Measurements from ENCODE around the gene SLAMF8.

Gene SLAMF8

DNA sequence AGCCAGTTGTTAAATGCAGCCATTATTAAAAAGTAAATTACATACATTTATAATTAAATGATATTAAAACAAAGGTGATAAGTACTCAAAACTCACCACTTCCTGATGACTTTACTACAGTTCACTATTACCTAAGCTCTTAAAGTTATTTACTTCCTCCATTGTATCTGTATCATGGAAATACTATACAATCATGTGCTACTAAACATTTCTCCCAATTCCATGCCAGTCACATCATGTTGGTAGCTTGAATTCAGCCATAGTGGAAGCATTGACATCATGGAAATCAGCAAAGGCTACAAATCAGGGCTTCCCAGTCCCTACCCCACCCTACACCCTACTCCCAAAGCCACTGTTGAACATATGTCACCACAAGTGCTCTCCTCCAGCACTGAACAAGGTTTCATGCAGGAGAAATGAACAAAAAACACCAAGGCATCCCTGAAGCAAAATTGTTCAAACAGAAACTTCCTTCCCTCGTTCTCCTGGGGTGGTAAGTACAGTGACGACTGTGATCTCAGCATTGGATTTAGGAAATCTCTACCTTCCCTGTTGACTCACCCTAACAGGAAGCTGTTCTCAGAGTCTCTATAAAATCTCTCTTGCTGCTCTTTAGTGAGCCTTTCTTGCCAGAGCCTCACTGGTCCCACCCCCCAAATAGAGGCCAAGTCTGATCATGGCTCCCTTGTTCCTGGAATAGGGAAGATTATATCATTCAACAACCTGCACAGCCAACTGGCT lies 23.1 kb downstream of the SLAMF8 start:
- no peak for DNase-seq (ENCODE audit: low read depth in 2 of 2)

DNA sequence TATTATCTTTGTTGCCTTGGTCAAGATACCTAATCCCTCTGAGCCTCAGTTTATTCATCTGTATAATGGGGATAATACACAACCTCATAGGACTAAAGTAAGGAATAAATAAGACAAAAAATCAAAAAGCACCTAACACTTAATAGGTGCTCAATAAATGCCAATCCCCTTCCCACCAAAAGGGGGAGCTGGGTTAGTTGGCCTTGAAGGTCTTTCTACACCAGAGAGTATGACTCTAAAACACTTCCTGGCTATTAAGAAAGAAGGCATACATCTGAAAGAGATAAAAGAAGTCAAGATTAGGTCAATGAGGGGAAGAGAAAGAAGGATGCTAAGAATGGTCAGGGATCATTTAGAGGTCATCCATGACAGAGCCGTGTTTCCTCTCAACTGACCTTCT lies 24.7 kb downstream of the SLAMF8 start:
- DNase-seq (ENCODE audit: low read depth in 2 of 2): no peak

DNA sequence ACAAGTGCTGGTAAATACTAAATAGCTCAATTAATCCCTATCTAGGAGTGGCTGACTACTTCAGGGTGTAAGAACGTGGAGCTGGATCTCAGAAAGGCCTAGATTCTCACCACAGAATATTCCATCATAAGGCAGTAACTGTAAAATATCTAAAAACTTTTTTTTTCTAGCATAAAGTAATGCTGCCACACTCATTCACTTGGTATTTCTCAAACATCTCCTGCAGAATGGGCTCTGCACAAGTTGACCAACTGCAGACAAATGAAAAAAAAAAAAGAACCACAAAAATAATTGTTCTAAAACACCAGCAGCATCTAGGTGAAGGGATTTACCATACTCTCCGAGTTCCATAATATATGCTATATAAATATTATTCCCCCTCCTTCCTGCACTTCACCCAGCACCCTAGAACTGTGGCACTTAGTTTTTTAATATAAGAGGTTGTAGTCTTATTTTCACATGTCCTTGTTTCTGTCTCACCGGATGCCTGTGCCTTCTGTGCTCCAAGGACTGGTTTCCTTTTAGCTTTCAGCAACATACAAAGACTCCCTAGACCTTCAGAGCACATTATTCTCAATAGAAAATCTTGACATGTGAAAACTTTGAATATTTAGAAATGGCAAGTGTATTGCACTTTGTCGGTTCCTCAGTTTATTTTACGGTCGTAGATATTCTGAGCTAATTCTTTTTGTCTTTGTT lies 26.9 kb downstream of the SLAMF8 start:
- no peak for DNase-seq (ENCODE audit: low read depth in 2 of 2)

DNA sequence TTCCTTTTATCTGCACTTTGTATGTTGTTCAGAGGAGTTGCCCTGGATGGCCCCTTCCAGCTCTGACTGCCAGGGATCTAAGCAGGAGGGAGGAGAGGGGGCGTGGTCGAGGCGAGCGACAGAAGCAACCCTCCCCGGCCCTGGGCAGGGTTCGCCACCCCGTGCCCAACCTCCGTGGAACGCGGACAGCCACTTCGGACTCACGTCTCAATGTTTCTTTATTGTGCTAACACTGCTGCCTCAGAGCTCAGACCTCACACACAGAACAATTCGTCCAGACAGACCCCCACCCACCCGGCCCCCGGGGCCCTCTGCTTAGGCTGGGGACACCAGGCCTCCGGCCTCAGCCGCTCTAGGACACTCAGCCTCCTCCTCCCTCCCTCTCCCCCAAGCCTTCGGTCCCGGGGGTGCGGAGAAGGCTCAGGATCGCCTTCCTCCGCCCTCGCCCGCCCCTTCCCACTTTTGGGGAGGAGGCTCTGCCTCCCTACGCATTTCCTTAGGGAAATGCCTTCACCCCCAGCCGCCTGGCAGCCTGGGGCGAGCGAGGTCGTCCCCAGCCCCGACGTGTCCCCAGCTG lies 27.5 kb downstream of the SLAMF8 start:
- DNase-seq (ENCODE audit: low read depth in 2 of 2): no peak

DNA sequence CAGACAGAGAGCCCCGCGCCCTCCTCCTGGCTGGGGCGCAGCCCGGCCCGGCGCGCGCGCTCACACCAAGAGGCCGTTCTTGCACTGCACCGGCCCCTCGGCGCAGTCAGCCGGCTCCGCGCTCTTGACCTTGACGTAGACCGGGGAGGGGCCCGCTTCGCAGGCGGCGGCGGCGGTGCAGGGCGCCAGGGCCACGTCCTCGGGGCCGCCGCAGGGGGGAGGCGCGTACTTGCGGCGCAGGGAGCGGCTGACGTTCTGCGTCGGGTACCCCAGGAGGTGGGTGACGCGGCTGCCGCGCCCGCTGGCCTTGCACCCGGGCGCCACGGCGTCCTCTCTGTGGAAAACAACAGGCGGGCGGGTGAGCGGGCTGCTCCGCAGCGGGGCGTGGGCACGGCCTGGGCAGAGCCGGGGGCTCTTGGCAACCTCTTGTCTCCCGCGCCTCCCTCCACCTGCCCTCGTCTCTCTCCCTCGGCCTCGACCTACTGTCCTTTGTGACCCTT lies 28.1 kb downstream of the SLAMF8 start:
- DNase-seq (ENCODE audit: low read depth in 2 of 2): peak; percentile 38 to 45

DNA sequence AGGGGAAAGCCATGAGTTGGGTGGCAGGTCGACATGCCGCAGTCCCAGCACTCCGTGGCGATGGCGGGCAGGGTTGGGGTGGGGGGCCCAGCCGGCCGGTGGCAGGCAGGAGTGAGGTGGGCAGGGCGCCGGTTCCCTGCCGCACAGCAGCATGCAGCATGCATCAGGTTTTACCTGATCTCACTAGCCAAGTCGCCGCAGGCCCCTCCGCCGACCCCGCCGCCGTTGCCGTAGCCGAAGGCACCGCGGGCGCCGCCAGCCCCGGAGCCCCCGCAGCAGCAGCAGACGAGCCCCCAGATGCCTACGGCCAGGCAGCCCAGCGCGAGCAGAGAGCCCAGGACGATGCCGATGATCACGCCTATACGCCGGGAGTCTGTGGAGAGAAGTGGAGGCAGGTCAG lies 29.0 kb downstream of the SLAMF8 start:
- DNase-seq (ENCODE audit: low read depth in 2 of 2): no peak

DNA sequence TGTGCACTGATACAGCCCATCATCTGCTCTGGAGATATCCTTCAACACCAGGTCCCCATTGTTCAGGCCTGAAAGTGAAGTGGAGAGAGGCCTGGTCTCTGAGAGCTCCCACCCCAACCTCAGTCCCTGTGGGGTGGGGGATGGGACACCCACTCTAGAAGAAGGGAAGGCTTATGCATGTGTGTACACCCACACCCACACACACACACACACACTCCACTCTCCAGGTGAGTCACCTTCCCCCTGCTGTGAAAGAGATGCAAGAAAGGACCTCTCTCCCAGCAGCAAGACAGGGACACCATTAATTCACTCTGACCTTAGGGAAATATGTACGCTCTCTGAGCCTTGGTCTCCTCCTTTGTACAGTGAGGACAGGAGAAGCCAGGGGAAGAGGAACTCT lies 29.9 kb downstream of the SLAMF8 start:
- DNase-seq (ENCODE audit: low read depth in 2 of 2): no peak

DNA sequence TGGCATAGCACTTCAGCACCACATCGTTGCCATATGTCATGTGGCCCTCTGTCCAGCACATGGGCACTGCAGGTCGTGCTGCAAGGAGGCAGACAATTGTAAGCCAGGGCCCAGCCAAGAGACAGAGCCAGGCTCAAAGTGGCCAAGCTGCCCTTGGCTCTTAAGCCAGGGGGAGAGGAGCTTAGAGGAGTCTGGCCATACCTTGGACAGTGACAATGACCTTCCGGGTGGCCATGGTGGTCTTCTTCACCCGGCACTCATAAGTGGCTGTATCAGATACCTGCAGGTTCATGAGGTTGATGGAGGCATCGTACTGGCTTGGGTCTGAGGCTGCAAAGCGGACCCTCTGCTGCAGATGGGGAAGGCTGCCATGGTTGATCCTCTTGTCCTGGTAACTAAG lies 31.2 kb downstream of the SLAMF8 start:
- DNase-seq (ENCODE audit: low read depth in 2 of 2): no peak

DNA sequence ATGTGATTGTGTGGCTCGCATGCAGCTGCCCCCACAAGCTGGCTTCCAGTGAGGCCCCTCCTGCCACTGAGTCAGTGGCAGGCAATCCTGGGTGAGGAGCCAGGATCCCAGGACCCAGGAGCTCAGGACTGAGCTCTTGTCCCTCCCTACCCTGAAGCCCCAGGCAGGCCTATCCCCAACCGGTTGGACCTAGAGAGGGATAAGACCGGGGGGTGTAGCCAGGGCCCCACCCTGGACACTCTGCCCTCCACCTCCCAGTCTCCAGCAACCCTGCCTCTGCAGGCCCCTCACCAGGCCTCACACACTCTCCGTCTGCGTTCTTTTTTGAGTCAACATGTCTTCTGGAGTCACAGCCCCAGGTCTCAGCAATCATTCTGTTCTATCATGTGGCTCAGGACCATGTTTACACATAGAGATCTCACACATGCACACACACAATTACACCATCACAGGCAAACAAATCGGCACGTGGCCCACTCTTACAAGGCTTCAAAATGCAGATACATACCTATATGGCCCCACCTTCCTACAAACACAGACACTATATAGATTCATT lies 33.2 kb downstream of the SLAMF8 start:
- DNase-seq (ENCODE audit: low read depth in 2 of 2): no peak

DNA sequence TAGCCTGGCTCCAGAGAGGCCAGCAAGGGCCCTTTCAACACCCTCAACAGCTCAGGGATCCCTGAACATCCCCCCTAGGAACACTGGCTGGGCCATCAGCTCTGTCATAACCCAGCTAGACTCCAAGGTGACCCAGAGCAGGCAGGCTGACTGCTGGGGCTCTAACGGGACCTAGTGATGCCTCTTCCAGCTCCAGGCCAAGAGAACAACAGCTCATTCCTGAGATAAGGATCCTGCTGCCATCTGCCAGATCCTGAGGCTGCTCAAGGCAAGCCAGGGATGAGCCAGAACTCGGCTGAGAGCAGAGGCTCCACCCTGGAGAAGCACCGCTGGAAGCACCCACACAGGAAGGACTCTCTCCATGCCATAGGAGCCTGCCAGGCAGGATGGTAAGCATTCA lies 33.8 kb downstream of the SLAMF8 start:
- no peak for DNase-seq (ENCODE audit: low read depth in 2 of 2)

DNA sequence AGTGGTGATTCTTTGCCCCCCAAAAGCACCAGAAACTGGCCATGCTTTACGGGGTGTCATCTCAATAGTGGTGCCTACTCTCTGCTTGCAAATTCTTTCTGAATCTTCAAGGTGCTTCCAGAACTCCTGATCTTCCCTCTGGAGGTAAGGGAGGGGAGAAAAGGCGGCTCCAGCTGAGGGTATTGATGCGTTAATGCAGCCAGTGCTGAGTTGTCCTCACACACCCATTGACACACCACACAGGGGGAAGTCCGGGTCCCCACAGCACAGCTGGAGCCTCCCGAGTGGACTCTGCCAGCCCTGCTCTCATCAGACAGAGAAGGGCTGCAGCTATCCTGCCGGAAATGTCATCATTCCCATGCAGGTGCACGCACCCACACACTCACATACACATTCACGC lies 34.5 kb downstream of the SLAMF8 start:
- no peak for DNase-seq (ENCODE audit: low read depth in 2 of 2)

DNA sequence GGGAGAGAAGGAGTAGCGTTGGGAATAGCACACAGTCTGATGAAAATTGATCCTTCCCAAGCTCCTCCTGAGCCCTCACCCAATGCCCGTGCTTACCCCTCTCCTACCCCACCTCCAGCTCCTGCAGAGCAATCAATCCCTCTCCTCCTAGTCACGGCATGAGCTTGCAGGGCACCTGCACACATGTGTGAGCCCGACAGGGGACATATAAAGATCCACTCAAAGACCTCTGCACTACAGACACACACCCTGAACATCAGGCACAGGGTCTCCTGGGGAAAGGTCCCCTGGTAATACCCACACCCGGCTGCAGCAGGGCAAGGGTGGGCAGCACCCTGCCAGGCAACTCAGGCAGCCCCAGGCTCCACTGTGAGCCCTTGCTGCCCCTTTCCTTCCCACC lies 35.4 kb downstream of the SLAMF8 start:
- DNase-seq (ENCODE audit: low read depth in 2 of 2): no peak

DNA sequence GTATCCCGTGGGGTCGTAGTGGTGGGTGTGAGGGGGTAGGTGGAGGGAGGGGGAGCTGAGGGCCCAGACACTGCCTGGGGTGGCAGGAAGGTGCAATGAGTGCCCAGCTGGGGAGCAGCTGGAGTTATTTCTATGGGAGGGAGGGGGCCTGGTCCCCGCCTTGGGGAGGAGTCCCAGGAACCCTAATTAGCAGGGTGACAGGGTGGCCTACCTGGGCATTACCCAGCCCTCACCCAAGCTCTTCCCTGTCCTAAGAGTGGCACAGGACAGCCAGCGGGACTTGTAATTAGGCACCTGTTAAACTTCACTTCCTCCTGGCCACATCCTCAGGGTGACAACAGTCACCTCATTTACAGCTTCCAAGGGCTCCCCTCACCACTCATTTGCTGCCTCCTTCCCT lies 35.9 kb downstream of the SLAMF8 start, which contains the start of gene VSIG8:
Gene VSIG8 (minus strand): TSS at position 101 of the 400 bp plus-strand sequence. CDS start 136 bp downstream, outside the sequence.
- DNase-seq (ENCODE audit: low read depth in 2 of 2): no peak

DNA sequence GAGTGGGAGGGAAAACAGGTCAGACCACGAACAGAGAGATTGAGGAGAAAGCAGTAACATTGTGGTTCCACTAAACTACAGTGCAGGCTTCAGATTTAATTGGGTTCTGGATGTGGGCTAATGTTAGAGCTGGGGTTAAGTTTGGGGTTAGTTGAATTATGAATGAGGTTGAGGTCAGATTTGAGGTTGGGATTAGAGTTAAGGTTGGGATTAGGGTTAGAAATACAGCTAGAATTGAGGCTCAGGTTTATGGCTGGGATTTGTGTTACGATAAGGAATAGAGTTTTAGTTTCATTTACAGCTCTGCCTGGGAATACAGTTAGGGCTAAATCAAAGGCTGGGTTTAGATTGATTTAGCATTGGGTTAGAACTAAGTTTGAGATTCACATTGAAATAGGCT lies 37.6 kb downstream of the SLAMF8 start:
- DNase-seq (ENCODE audit: low read depth in 2 of 2): no peak

DNA sequence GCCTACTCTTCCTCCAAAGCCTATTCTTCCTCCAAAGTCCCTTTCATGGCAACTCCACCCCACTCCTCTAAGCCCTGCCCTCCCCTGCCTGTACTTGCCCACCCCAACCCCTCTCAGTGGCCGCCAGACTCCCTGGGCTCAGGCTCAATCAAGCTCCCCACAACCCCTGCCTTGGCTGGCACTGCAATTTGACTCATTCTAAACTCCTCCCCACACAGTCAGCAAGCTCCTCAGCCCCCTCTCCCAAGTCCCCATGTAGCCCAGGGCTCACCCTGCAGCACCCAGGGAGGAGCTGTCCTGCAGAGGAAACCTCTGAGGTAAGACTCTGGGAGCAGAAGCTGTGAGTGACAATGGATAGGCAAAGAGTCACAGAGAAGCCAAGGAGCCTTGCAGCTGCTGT lies 39.4 kb downstream of the SLAMF8 start:
- DNase-seq (ENCODE audit: low read depth in 2 of 2): no peak

DNA sequence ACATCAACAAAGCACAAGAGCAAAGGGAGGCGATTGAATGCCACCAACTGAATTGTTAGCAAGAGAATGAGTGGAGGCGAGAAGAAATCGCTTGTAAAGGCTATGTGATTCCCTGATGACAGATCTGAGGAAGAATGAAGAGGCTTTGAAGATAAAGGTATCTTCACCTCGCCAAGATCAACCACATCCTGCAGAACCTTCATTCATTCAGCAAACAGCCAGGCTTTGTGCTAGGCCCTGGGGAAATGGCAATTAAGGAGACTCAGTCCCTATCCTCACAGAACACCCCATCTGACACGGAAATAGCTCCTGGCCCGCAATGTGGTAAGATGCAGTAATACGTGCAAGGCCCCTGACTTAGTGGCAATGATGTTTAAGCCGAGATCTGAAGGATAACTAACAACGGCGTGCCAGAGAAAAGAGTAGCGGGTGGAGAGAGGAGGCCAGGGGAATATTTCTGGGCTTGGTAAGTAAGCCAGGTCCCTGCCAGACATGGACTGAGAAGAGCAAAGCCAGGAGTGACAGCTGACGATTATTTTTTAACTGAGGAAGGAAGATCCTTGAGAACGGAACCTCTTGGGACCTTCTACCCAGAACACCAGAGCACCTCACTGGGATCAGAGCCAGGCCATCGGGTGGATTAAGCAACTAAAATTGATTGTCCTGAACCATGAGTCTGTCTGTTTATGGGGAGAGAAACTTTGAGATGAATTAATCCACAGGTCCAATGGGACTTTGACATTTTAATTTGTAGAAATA lies 40.4 kb downstream of the SLAMF8 start:
- DNase-seq (ENCODE audit: low read depth in 2 of 2): no peak

DNA sequence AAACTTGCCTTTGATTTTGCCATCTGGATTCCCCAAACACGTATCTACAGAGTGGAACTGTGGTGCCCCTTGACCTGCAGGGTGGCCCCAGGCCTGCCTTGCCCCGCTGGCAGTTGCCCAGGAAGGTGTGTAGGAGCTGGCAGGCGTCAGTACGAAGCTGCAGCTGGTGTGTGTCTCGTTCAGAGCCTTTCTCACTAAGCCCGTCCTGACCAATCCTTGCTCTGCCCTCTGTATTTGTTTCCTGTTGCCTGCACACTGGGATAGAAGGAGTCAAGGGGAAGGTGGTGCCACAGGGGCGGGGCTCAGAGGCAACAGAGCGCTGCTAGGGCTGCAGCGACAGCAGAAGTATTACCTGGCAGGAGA lies 41.0 kb downstream of the SLAMF8 start:
- no peak for DNase-seq (ENCODE audit: low read depth in 2 of 2)

DNA sequence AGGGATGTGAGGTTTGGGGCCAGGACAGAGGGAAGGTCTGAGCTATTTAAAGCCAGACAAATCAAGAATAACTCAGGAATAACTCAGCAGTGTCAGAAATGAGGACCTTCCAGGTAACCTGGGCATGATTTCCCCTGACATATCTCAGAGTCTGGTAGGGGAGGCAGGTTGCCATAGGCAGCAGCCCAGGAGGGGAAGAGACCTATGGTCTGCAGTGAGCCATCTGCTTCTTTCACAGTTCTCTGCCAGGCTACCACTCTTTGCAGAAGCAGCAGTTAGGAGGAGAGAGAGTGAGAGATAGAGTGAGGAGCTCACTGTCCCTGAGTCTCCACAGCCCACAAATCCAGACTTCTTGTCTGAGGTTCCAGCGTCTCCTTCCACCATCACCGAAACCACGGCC lies 42.1 kb downstream of the SLAMF8 start:
- DNase-seq (ENCODE audit: low read depth in 2 of 2): no peak

DNA sequence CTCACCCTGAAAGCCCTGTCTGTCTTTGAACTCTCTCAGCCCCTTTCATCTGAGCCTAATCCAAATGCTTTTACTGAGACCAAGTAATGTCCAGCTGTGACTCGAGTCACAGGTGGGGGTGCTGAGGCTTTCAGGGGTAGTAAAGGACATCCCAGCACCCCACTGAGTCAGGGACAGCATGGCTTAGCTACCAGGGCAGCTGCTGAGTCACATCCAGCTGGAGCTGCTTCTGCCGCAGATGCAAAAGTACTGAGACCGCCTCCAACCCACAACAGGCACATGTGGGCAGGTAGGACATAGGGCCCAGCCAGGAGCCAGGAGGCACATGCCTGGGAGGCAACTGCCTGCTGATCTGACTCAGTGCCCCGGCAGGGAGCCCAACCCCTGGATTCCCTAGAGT lies 42.5 kb downstream of the SLAMF8 start:
- no peak for DNase-seq (ENCODE audit: low read depth in 2 of 2)

DNA sequence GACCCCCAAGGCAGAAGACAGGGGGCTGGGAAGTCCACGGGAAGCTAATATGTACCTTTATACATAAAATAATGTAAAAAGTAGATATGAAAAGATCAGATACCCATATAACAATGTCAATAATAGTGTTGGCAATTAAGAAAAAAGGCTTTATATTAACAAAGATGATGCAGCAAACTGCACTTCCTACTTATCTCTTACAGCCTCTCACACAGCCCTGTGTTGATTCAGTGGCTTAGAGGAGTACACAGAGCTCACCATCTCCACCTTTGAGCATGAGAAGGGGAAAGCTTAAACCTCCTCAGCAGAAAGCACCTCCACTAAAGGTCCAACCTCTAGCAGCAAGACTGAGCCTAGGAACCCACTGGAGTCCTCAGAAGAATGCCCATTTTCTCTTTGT lies 42.9 kb downstream of the SLAMF8 start:
- no peak for DNase-seq (ENCODE audit: low read depth in 2 of 2)

DNA sequence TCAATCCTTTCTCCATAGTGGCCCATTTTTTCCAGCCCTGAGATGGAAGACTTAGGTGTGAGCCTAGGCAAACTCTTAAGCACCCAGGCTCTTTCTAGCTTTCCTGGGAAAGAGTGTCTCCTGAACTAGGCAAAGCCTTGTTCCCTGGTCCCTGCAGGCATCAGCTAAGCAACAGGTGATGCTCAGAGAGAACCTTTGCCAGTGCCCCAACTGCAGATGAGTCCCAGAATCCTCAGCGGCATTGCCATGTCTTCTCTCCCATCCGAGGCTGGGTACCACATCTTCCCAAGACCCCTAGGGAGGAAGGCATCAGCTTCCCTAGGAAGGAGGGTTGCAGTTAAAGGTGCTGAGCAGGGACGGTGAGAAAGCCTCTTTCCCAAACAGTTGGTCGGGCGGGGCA lies 44.0 kb downstream of the SLAMF8 start:
- no peak for DNase-seq (ENCODE audit: low read depth in 2 of 2)

DNA sequence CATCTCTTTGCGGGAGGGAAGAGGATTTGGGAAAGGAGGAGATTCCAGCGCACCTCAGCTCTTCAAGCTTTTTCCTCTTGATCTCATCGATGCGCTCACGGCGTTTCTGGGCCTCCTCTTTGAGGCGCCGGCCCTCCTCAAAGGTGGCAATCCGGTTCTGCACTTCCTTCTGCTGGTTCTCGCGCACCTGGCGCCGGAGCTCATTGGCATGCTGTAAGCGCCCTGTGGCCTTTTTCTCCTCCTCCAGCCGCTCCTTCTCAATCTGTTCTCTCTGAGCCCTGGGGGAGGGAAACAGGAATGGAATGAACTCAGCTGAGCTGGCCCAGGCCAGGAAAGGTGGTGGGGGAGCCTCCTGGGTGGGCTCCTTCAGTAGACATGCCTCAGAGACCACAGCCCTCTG lies 46.2 kb downstream of the SLAMF8 start:
- no peak for DNase-seq (ENCODE audit: low read depth in 2 of 2)

Measured in activated CD8-positive, alpha-beta memory T cell treated with anti-CD3 and anti-CD28 coated beads for 4 hours (primary cell).